OCI-LY7 (cell line): ENCODE results near the gene PNPLA6.

ENCODE experiments used
- EZH2phosphoT487 ChIP-seq: fragments of 200-600 bp; sonication (generic); IDR thresholded peaks from 2 replicates; pipeline ENCODE4 v1.6.1; 2018; ENCODE audit warnings: low read depth, borderline replicate concordance, mild to moderate bottlenecking, mixed run types, antibody characterized with exemption, low read length, moderate library complexity, mixed read lengths
- TF ChIP-seq, protein P1 (sequence below): fragments of 200-600 bp; sonication (generic); conservative IDR thresholded peaks from 2 replicates; pipeline ENCODE4 v1.5.1; 2014; ENCODE audit warnings: mild to moderate bottlenecking, antibody characterized with exemption, low read length, moderate library complexity, mixed read lengths

DNA sequence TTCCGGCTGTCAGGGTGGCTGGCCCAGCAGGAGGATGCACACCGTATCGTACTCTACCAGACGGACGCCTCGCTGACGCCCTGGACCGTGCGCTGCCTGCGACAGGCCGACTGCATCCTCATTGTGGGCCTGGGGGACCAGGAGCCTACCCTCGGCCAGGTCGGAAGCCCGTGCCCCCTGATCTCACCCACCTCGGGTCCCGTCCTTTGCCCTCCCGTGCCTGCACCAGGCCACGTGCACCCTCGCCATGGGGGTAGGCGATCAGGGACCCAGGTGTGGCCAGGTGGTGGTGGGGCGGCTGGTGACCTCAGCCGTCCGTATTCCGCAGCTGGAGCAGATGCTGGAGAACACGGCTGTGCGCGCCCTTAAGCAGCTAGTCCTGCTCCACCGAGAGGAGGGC lies 19.0 kb downstream of the PNPLA6 start:
- TF ChIP-seq, protein P1, sequence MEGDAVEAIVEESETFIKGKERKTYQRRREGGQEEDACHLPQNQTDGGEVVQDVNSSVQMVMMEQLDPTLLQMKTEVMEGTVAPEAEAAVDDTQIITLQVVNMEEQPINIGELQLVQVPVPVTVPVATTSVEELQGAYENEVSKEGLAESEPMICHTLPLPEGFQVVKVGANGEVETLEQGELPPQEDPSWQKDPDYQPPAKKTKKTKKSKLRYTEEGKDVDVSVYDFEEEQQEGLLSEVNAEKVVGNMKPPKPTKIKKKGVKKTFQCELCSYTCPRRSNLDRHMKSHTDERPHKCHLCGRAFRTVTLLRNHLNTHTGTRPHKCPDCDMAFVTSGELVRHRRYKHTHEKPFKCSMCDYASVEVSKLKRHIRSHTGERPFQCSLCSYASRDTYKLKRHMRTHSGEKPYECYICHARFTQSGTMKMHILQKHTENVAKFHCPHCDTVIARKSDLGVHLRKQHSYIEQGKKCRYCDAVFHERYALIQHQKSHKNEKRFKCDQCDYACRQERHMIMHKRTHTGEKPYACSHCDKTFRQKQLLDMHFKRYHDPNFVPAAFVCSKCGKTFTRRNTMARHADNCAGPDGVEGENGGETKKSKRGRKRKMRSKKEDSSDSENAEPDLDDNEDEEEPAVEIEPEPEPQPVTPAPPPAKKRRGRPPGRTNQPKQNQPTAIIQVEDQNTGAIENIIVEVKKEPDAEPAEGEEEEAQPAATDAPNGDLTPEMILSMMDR: no peak
- TF ChIP-seq EZH2phosphoT487: no peak
